Activated naive CD8-positive, alpha-beta T cell treated with anti-CD3 and anti-CD28 coated beads for 36 hours (primary cell): ENCODE data around the gene DGKH. TPM values are rescaled to one million over a fixed set of nuclear protein-coding genes. Genes with fewer than 3 reads are reported as not detected.
A peak's percentile ranks its signal among the peaks of the same experiment; 100 is the strongest.

ENCODE experiments used
- DNase-seq: peaks from one replicate; pipeline ENCODE4 v3.0.0; 2021
- H3K27ac Mint-ChIP-seq: one replicate; pipeline ENCODE4 v1.8.0; 2022; ENCODE audit warnings: mild to moderate bottlenecking, moderate library complexity, mixed read lengths
- H3K27me3 Mint-ChIP-seq: one replicate; pipeline ENCODE4 v1.8.0; 2022; ENCODE audit warnings: mild to moderate bottlenecking, mixed read lengths
- H3K36me3 Mint-ChIP-seq: one replicate; pipeline ENCODE4 v1.8.0; 2021; ENCODE audit warnings: mild to moderate bottlenecking, mixed read lengths
- H3K4me1 Mint-ChIP-seq: one replicate; pipeline ENCODE4 v1.8.0; 2021; ENCODE audit warnings: mixed read lengths
- H3K4me3 Mint-ChIP-seq: one replicate; pipeline ENCODE4 v1.8.0; 2022; ENCODE audit warnings: mild to moderate bottlenecking, moderate library complexity, mixed read lengths
- H3K9me3 Mint-ChIP-seq: one replicate; pipeline ENCODE4 v1.8.0; 2022; ENCODE audit warnings: mixed read lengths
- total RNA-seq, 2 experiments: library from RNA; stranded (reverse); gene quantifications; one replicate each; pipeline ENCODE4 v1.2.3, GENCODE V29; 2021

Gene DGKH
- total RNA-seq, 2 experiments from 2014 or later, result 11.7 to 12.2 TPM

GRCh38 chr13:42270160-42270856 is 221.9 kb downstream of the DGKH start:
- Mint-ChIP-seq H3K9me3 (peaks cover 2% of the 10 kb centered on the region), H3K36me3 (peaks cover 26% of the 10 kb centered on the region), H3K27me3 (no peaks in the 10 kb centered on the region), H3K27ac (peak overlapping the region; percentile 98), H3K4me1 (peaks cover 41% of the 10 kb centered on the region), H3K4me3 (peak overlapping the region; percentile 86)
- no peak for DNase-seq

- peak overlapping the region; percentile 98 for H3K27ac Mint-ChIP-seq
- peaks cover 46% of the 10 kb centered on the region for H3K4me1 Mint-ChIP-seq
- peak overlapping the region; percentile 86 for H3K4me3 Mint-ChIP-seq
- DNase-seq, result no peak
- H3K9me3 Mint-ChIP-seq, result peaks cover 2% of the 10 kb centered on the region
- H3K36me3 Mint-ChIP-seq, result peaks cover 31% of the 10 kb centered on the region
- H3K27me3 Mint-ChIP-seq, result no peaks in the 10 kb centered on the region
These were observed 222.4 kb downstream of the DGKH start for GRCh38 chr13:42270857-42271215.

DNA sequence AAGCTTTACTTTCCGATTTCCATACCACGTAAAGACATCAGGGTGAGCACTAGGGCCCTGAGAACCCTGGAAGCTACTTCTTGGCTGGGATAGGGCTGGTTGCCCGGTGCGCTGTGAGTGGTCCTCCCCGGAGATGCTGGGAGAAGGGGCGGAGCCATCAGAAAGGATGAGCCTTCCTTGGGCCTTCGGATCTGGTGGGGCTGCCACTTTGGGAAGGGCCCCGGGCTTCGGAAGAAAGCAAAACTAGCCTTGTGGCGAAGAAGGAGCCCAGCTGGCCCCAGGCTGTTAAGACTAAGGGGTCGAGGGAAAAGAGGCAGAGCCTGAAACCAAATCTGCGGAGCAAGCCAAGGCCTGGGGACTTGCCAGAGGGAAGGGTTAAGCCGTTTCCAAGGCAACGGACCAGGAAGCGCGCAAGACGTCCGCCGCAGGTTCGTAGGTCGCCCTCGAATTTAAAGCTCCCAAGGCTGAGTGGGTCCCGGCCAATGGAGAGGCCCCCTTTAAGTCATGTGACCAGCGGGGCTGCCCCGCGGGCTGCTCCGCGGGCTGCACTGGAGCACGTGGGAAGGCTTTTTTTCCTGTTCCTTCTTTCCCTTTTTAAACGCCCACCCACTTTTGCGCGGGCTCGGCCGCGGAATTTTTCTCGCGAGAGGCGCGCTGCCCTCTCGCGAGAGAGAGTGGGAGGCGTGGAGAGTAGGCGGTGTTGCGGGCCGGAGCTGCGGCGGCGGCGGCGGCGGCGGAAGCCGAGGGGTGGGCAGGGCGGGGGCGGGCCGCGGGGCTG is 223.1 kb downstream of the DGKH start:
- Mint-ChIP-seq H3K36me3 (peaks cover 35% of the 10 kb centered on the region), H3K27me3 (no peaks in the 10 kb centered on the region), H3K4me3 (peak overlapping the region; percentile 86), H3K4me1 (peaks cover 49% of the 10 kb centered on the region), H3K27ac (peak overlapping the region; percentile 98), H3K9me3 (peaks cover 2% of the 10 kb centered on the region)
- DNase-seq, result peak; percentile 95

DNA sequence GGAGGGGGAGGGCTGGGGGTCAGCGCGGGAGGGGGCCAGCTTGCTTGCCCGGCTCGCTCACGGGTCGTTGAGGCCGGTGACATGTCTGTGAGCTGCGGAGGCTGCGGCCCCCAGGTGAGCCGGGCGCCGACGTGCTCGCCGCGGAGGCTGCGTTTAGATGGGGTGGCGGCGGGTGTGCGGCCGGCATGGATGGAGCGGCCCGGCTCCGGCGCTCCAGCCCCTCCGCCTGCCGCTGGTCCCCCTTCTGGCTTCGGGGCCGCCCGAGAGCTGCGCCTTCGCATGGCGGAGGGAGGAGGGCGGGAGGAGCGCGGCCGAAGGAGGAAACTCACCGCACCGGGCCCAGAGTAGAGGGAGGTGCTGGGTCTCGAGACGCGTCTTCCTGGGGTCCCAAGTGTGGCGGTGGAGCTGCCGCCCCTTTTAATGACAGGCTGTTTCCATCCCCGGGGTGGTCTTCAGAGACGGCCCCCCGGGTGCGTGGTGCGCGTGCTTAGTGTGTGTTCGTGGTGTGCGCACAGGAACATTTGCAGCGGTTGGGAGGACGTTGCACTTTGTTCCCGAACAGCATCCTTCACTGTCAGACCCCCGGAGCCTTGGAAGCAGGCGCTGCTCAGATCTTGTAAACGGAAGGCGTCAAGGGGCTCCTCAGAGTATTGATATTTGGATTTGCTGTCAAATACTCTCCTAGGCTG is 223.8 kb downstream of the DGKH start, which contains the start of gene AKAP11:
AKAP11 (plus strand) TSS at position 38 of the 689 bp plus-strand sequence. CDS start 14,197 bp downstream, outside the sequence.
- peaks cover 2% of the 10 kb centered on the region for H3K9me3 Mint-ChIP-seq
- peaks cover 53% of the 10 kb centered on the region for H3K4me1 Mint-ChIP-seq
- peak within 1 kb of the TSS; percentile 98 for H3K27ac Mint-ChIP-seq
- peak within 1 kb of the TSS; percentile 96 for H3K4me3 Mint-ChIP-seq
- no peaks in the 10 kb centered on the region for H3K27me3 Mint-ChIP-seq
- DNase-seq, result peak; percentile 65
- H3K36me3 Mint-ChIP-seq, result peaks cover 37% of the 10 kb centered on the region

DNA sequence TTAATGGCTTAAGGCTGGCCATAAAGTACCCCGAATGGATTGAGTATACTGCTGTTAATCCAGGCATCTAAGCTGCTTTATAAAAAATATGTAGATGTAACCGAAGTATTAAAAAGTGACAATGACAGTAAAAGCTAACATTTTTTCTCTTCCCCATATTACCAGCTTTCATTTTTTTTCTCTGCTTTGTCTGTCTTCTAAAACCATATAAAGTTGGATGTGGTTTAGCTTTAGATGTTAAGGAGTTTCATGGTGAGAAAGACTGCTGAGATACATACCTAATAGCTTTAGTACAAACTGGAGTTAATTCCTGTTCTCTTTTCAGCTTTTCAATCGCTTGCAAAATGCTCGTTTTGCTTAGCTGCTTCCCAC is 224.3 kb downstream of the DGKH start:
- peak overlapping the region; percentile 96 for H3K4me3 Mint-ChIP-seq
- no peak for DNase-seq
- H3K27me3 Mint-ChIP-seq, result no peaks in the 10 kb centered on the region
- peaks cover 2% of the 10 kb centered on the region for H3K9me3 Mint-ChIP-seq
- peaks cover 42% of the 10 kb centered on the region for H3K36me3 Mint-ChIP-seq
- peak overlapping the region; percentile 98 for H3K27ac Mint-ChIP-seq
- H3K4me1 Mint-ChIP-seq, result peaks cover 58% of the 10 kb centered on the region

- peaks cover 2% of the 10 kb centered on the region for H3K9me3 Mint-ChIP-seq
These were observed 226.1 kb downstream of the DGKH start for GRCh38 chr13:42274386-42275097.

DNA sequence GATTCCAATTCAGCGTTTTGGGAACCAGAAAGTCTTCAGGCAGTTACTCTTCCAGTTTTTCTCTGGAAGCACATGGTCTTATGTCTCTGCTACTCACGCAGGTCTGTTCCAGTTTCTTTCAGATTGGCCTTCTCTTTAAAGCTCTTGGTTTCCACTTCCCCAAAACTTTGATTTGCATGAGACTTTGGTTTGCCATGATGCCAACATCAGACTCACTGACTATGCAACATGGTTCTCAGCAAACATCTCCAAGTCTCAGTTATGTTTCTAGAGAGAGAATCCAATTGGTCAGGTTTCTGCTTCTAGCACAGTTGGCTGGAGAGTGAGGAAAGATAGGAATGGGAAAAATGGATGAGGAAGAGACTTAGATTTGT is 226.6 kb downstream of the DGKH start:
- Mint-ChIP-seq H3K9me3 (peaks cover 2% of the 10 kb centered on the region), H3K4me1 (peaks cover 58% of the 10 kb centered on the region), H3K27ac (peak overlapping the region; percentile 80), H3K4me3 (peak overlapping the region; percentile 46), H3K36me3 (peaks cover 43% of the 10 kb centered on the region), H3K27me3 (no peaks in the 10 kb centered on the region)
- no peak for DNase-seq

More at GRCh38 chr13:42274386-42275097, 226.1 kb downstream of the DGKH start:
- Mint-ChIP-seq H3K4me1 (peaks cover 61% of the 10 kb centered on the region), H3K27me3 (no peaks in the 10 kb centered on the region), H3K27ac (peak overlapping the region; percentile 80), H3K36me3 (peaks cover 44% of the 10 kb centered on the region), H3K4me3 (peak overlapping the region; percentile 46)
- no peak for DNase-seq

GRCh38 chr13:42275506-42275905 is 227.1 kb downstream of the DGKH start:
- Mint-ChIP-seq H3K9me3 (peaks cover 2% of the 10 kb centered on the region), H3K27me3 (no peaks in the 10 kb centered on the region), H3K27ac (peak overlapping the region; percentile 80), H3K36me3 (peaks cover 39% of the 10 kb centered on the region), H3K4me1 (peaks cover 54% of the 10 kb centered on the region), H3K4me3 (peak overlapping the region; percentile 46)
- DNase-seq, result no peak

GRCh38 chr13:42276683-42277082 is 228.2 kb downstream of the DGKH start:
- no peak for DNase-seq
- Mint-ChIP-seq H3K27ac (no peak overlapping the region), H3K4me1 (peaks cover 45% of the 10 kb centered on the region), H3K9me3 (peaks cover 2% of the 10 kb centered on the region), H3K36me3 (peaks cover 33% of the 10 kb centered on the region), H3K27me3 (no peaks in the 10 kb centered on the region), H3K4me3 (no peak overlapping the region)

GRCh38 chr13:42277618-42278276 is 229.3 kb downstream of the DGKH start:
- peaks cover 33% of the 10 kb centered on the region for H3K36me3 Mint-ChIP-seq
- peaks cover 50% of the 10 kb centered on the region for H3K4me1 Mint-ChIP-seq
- H3K27me3 Mint-ChIP-seq, result no peaks in the 10 kb centered on the region
- H3K9me3 Mint-ChIP-seq, result peaks cover 2% of the 10 kb centered on the region
- DNase-seq, result no peak
- no peak overlapping the region for H3K4me3 Mint-ChIP-seq
- H3K27ac Mint-ChIP-seq, result no peak overlapping the region

GRCh38 chr13:42279080-42279479 is 230.6 kb downstream of the DGKH start:
- DNase-seq, result peak; percentile 11
- Mint-ChIP-seq H3K27me3 (no peaks in the 10 kb centered on the region), H3K9me3 (peaks cover 2% of the 10 kb centered on the region), H3K4me3 (no peak overlapping the region), H3K36me3 (peaks cover 36% of the 10 kb centered on the region), H3K4me1 (peaks cover 49% of the 10 kb centered on the region), H3K27ac (no peak overlapping the region)

DNA sequence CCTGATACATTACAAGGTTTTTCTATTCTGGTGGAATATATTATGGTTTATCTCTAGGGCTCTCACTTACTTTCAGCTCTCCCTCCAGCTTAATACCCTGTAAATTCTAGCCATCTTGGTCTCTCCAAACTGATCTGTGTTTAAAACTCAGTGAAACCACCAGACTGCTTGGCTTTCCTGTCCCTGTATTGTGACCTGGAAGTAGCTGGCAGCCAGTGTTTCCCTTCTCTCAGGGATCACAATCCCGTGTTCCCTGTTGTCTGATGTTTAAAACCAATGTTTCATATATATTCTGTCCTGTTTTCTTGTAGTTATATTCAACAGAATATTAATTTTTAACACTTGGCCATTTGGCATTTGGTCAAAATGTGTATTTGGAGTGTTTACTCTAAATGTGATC is 231.5 kb downstream of the DGKH start:
- no peak overlapping the region for H3K4me3 Mint-ChIP-seq
- peaks cover 2% of the 10 kb centered on the region for H3K9me3 Mint-ChIP-seq
- H3K27ac Mint-ChIP-seq, result no peak overlapping the region
- no peak for DNase-seq
- peaks cover 33% of the 10 kb centered on the region for H3K36me3 Mint-ChIP-seq
- H3K4me1 Mint-ChIP-seq, result peaks cover 47% of the 10 kb centered on the region
- no peaks in the 10 kb centered on the region for H3K27me3 Mint-ChIP-seq

DNA sequence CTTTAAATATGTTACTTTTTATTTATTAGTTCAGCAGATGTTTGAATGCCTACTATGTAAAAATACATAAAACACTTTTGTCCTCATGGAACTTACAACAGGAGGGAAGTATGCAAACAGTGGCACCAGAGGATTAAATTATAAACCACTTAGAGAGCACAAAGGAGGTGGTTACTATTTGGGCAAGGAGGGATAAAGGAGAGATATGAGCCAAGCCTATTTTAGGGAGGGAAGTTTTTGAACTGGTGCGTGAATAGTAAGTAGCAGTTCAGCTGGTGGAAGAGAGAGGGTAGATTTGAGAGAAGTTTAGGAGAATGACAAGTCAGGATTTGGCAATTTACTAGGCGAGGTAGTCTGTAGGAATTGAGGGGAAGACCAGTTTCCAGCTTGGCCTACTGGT is 232.1 kb downstream of the DGKH start:
- Mint-ChIP-seq H3K36me3 (peaks cover 32% of the 10 kb centered on the region), H3K9me3 (no peaks in the 10 kb centered on the region), H3K27ac (no peak overlapping the region), H3K4me1 (peaks cover 45% of the 10 kb centered on the region), H3K27me3 (no peaks in the 10 kb centered on the region), H3K4me3 (no peak overlapping the region)
- DNase-seq, result no peak

DNA sequence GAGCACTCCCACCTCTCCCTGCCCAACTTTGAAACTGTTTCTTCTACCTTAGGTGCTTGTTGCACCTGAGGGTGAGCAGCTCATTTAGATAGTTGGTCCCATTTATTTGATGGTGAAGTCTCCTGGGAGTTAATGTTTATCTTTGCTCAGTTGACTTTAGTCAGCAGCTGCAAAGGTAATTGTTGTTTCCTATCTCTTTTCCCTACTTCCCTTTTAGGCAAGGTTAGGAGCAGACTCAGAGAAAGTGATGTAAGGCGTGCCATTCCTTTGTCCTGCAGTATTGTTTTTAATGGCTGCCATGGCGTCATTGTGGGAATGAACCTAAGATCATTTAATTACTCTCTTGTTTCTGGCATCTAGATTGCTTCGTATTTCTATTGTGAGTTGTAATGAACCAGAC is 235.1 kb downstream of the DGKH start:
- no peak overlapping the region for H3K4me3 Mint-ChIP-seq
- no peak for DNase-seq
- H3K27me3 Mint-ChIP-seq, result no peaks in the 10 kb centered on the region
- H3K27ac Mint-ChIP-seq, result no peak overlapping the region
- peaks cover 27% of the 10 kb centered on the region for H3K4me1 Mint-ChIP-seq
- peaks cover 30% of the 10 kb centered on the region for H3K36me3 Mint-ChIP-seq
- no peaks in the 10 kb centered on the region for H3K9me3 Mint-ChIP-seq
